OCI-LY7 (cell line): ENCODE data around the gene APOC3.

Source experiments
- EZH2phosphoT487 ChIP-seq: fragments of 200-600 bp; sonication (generic); IDR thresholded peaks from 2 replicates; pipeline ENCODE4 v1.6.1; 2018; ENCODE audit warnings: low read depth, borderline replicate concordance, mild to moderate bottlenecking, mixed run types, antibody characterized with exemption, low read length, moderate library complexity, mixed read lengths
- TF ChIP-seq, protein P1 (sequence below): fragments of 200-600 bp; sonication (generic); conservative IDR thresholded peaks from 2 replicates; pipeline ENCODE4 v1.5.1; 2014; ENCODE audit warnings: mild to moderate bottlenecking, antibody characterized with exemption, low read length, moderate library complexity, mixed read lengths

- TF ChIP-seq, protein P1, sequence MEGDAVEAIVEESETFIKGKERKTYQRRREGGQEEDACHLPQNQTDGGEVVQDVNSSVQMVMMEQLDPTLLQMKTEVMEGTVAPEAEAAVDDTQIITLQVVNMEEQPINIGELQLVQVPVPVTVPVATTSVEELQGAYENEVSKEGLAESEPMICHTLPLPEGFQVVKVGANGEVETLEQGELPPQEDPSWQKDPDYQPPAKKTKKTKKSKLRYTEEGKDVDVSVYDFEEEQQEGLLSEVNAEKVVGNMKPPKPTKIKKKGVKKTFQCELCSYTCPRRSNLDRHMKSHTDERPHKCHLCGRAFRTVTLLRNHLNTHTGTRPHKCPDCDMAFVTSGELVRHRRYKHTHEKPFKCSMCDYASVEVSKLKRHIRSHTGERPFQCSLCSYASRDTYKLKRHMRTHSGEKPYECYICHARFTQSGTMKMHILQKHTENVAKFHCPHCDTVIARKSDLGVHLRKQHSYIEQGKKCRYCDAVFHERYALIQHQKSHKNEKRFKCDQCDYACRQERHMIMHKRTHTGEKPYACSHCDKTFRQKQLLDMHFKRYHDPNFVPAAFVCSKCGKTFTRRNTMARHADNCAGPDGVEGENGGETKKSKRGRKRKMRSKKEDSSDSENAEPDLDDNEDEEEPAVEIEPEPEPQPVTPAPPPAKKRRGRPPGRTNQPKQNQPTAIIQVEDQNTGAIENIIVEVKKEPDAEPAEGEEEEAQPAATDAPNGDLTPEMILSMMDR = no peak
- TF ChIP-seq EZH2phosphoT487 = no peak
Measured at GRCh38 chr11:116796548-116796947, 33.2 kb upstream of the APOC3 start.
